Right kidney (tissue), 1 donor: ENCODE results near the gene FNDC3B.

Experiments used
- DNase-seq: peaks from one replicate; pipeline ENCODE4 v3.0.0-alpha.2; 2016

FNDC3B gene

DNA sequence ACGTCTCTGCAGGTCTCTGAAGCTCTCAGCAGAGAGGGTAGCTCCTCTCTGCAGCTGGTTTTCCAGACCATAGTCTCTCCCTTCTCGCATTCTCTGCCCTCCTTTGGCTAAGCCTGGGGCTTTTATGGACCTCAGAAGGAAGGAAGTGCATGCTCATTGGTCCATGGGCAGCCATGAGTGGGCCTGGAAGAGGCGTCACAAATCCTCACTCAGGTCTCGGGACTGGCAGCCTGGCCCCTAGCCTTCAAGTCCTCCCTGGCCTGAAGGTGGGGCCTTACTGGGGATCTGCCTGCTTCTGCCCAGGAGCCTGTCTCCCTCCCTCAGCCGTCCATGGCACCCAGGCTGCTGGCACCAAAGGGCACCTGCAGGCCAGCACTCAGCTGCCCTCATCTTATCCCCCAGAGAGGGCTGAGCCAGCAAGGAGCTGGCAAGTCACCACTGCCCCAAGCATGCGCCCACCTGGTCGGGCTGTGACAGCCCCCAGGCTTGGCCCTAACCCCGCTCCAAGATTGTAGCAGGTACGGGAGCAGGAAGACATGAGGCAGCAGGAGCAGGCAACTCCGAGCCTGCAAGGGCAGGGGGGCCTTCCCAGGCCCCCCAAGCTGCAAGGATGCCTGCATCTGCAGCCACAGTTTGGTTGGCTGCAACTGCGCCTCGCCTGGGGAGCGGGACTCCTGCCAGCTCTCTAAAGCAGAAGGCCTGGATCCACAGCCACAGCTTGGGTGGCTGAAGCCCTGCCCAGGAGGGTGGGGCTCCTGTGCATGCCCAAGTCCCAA, 371.5 kb downstream of the FNDC3B start:
- no peak for DNase-seq

DNA sequence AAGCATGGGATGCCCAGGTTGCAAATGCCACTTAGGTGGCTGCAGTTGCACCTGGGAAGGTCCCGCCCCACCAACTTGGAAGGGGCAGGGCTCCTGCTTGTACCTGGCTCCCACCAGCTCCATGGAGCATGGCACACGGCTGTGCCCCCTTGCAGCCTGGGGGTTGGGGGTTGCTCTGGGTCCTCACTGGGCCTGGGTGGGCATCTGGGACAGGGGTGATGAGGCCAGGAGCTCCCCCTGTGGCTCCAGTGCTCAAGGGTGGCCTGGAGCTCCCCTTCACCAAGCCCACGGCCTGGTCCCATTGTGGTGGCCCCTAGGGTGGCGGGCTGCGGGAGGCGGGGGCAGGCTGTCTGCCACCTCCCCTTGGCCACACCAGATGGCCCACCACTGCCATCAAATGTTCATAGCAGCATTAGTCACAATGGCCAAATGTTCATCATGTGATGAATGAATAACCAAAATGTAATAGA, 372.1 kb downstream of the FNDC3B start:
- DNase-seq: no peak

DNA sequence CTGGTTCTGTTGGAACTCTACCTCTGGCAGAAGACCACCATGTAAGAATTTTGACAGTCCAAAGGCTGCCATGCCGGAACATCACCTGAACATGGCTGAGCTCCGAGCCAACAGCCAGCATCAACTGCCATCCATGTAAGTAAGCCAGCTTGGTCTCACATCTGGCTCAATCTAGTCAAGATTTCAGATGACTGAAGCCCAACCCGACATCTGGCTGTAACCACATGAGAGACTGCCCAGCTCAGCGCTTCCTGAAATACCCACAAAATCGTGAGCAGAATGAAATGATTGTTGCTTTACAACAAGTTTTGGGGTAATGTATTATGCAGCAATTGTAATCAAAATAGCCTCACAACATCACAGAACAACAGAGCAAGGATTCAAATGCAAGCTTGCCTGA, 375.9 kb downstream of the FNDC3B start:
- DNase-seq: no peak

DNA sequence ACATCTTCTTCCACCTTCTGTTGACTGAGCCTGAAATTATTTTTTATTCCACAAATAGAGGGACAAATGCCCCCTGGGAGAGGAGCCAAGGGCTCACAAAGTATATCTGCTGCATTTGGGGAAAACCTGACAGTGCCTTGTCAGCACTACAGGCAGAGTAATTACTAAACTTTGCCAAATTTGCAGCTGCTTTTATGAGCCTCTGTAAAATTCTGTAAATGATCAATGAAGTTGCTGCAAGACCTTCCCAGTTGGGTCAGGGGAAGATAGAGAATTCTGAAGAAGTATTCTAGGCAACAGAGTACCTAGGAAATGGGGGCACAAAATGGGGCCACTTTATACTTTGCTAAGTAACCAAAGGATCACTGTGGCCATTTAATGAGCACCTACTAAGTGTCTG, 398.3 kb downstream of the FNDC3B start:
- DNase-seq: no peak

DNA sequence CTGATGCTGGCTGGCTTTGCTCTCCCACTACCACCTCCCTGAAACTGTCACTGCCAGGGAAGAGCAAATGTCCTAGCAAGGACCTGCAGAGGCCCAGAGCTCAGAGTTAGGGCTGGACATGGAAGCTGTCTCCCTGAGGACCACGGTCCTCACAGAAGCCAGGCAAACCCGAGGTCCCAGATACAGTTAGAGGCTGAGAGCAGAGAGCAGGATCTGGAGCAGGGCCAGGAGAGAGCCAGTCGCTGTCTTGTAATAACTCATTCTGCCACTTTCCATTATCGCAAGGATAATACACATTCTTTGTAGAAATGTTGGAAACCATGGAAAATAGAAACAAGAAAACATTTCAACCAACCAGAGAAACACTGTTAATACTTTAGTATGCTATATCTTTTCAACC, 398.8 kb downstream of the FNDC3B start:
- no peak for DNase-seq

DNA sequence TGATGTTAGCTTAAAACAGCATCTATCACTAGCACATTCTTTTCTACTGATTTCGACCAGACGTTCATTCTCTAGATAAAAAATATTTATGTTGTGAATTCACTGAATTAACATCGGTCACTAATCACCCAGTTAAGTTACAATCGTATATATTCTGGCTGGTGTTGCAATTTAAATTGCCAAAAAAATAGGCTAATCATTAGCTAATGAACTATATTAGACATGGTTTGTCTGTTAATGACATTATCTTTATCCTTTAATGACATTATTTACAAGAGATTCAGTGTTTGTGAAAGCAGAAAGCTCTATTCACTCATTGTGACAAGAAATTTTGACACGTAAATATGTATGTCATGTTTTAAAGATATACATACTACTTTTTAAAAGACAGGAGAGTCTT, 402.2 kb downstream of the FNDC3B start:
- DNase-seq: no peak

DNA sequence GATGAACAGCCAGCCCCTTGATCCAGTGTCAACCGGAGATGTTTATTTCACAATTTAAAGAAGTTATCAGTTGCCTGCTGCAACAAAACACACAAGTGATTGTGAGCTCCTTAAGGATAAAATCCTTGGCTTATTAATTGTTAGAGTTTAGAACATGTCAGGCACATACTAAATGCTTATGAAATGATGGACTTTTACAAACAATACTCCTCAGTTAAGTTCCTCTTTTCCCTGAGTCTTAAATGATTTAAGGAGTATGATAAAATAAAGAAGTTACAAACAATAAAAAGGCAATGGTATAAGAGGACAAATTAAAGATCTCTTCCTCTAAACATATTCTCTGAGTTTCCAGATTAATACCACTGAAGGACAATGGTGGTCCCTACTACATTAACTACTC, 403.2 kb downstream of the FNDC3B start:
- no peak for DNase-seq

DNA sequence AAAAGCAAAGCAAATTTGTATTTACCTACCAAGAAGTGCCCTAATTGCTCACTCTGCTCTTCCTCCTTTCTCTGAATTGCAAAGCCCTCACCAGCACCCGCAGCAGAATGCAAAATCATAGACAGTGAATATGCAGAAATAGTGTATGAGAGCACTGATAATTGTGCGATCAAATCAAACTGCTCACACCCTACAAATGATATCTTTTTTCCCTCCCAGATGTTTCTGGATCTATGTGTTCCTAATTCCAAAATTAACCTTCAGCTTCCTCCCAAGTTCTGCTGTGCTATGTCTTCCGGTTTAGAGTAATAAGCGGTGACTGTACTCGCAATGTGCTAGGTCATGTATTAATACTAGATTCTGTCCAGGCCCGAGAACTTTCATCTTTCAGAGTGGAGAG, 405.4 kb downstream of the FNDC3B start:
- DNase-seq: no peak

DNA sequence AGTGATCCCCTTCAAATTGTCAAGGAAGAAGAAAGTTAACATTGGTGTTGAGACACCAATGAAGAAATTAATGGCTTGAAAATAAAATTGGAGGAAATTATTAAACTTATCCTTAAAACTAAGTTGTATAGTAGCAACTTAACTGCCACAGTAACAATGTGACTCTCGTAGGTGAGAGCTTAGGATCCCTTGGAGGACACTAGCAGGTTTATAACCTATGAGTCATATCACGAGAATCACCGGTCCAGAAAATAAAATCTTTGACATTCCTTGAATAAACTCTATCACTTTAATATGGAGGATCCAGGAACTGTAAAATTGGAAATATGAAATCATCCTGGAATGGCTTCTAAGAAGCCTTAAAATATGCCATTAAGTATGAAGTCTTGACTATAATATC, 406.8 kb downstream of the FNDC3B start:
- no peak for DNase-seq

DNA sequence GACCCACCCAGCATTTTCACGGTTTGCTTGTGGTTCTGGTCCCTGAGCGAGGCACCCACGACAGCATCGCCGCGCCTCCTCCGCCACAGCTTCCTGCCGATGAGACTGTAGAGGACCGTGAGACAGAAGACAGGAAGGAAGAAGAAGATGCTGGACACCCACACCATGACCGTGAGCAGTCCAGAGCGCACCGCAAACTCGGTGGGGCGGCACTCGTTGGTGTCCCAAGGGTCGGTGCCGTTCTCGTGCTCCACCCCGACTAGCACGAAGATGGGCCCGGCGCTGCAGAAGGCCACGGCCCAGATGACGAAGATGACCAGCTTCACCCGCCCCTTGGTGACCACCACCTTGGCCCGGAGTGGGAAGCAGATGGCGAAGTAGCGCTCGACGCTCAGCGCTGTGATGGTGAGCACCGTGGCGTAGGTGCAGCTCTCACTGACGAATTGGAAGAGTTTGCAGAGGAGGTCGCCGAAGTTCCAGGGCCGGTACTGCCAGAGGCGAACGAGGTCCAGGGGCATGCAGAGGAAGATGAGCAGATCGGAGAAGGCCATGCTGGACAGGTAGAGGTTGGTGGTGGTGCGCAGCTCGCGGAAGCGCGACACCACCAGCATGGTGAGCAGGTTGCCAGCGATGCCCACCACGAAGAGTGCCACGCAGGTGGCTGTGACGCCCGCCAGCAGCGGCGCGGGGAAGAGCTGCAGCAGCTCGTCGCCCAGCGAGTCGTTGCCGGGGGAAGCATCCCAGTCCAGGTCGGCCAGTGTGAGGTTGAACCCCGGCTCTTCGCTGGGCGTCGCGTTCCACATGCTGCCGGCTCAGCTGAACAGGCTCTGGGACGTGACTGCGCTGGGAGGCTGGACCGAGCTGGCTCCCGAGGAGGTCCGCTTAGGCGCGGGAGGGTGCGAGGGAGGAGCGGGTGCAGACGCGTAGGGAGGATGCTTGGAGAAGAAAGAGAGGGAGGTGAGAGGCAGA, 408.5 kb downstream of the FNDC3B start, which contains the start of gene GHSR:
Gene GHSR, minus strand, starts transcription at position 846 of the 969 bp plus-strand sequence. Its CDS starts 43 bp downstream, at position 803.
- DNase-seq: no peak

DNA sequence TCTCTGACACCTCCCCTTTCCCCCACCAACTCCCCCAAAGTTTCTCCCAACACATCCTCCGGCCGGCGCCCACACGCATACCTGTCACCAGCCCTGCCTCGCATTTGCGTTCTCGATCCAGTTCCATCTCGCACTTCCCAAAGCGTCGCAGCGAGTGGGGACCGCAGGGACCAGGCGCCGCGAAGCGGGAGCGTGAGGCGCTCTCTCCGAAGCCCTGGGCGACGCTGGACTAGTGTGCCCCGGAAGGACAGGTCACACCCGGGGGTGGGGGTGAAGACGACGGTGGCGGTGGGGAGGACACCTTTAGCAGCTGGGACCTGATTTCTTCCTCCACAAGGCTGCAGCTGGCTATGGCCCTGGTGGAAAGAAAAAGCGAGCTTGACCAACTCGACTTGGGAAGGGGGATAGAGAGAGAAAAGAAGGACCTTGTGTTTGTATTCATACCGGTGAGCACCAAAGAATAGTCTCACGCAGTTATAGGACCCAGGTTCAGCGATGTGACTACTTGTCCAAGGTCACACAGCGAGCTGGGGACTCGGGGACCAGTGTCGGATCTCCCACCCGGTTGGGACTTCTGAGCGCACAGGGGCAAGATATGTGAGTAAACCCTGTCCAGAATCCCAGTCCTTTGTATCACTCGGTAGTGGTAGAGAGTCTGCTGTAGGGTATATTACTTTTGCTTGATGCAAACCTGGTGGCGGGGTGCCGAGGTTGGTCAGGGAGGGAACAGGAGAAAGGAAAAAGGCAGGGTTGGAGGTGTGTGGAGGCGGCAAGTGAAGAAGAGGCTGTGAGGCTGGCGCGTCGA, 409.5 kb downstream of the FNDC3B start:
- no peak for DNase-seq

DNA sequence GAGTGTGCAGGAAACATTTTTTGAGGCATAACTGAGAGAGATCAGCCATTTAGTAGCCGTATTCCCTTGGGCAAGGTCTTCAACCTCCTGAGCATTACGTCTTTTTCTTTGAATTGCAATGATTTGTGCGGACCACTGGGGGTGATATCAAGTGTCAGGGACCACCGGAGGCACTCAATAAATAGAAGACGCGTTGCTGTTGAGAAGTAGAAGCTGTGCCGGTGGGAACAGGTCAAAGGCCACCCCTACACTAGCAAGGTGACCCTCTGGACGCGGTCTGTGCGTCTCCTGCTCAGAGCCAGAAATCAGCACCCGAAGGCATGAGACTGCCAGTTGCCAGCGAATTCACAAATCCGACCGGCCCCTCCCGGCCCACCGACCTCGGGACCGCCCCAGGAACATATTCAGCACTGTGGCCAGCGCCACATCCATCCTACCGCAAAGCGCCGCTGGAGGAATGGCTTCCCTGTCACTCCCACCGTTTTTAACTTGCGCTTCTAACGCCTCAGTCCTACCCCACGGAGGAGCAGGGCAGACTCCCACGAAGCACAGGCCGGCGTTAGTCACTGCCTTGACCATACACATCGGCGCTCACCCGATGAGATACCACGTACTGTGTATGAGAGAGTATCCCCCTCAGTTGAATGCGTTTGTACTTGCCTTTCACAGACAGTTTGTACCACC, 410.2 kb downstream of the FNDC3B start:
- DNase-seq: peak; percentile 52
